ENCODE measurements around the gene C11orf54.
A peak's percentile ranks its signal among the peaks of the same experiment; 100 is the strongest.
"Not testable (repeated sequence)": the region's sequence is repeated elsewhere in the genome, so short reads cannot be mapped to it uniquely, and the experiment has no call there.

DNA sequence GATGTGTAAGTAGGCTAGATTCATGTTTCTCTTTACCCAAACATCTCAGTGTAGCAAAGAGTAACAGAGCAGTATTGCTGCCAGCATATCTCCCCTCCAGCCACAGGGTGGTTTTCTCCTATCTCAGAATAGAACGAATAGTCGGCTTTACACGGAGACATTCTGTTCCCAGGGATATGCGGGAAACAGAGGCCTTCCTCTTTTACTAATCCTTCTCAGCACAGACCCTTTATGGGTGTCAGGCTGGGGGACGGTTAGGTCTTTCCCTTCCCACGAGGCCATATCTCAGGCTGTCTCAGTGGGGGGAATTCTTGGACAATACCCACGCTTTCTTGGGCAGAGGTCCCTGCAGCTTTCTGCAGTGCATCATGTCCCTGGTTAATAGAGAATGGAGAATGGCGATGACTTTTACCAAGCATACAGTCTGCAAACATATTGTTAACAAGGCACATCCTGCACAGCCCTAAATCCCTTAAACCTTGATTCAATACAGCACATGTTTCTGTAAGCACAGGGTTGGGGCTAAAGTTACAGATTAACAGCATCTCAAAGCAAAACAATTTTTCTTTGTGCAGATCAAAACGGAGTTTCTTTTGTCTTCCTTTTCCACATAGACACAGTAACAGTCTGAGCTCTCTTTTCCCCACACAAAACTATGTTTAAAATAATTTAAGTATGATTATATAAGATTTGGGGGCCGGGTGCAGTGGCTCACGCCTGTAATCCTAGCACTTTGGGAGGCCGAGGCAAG, 3.7 kb downstream of the C11orf54 start:
- TF ChIP-seq, protein P1, sequence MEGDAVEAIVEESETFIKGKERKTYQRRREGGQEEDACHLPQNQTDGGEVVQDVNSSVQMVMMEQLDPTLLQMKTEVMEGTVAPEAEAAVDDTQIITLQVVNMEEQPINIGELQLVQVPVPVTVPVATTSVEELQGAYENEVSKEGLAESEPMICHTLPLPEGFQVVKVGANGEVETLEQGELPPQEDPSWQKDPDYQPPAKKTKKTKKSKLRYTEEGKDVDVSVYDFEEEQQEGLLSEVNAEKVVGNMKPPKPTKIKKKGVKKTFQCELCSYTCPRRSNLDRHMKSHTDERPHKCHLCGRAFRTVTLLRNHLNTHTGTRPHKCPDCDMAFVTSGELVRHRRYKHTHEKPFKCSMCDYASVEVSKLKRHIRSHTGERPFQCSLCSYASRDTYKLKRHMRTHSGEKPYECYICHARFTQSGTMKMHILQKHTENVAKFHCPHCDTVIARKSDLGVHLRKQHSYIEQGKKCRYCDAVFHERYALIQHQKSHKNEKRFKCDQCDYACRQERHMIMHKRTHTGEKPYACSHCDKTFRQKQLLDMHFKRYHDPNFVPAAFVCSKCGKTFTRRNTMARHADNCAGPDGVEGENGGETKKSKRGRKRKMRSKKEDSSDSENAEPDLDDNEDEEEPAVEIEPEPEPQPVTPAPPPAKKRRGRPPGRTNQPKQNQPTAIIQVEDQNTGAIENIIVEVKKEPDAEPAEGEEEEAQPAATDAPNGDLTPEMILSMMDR (IDR thresholded peaks at IDR 0.05), result not testable (repeated sequence)
- peak in 1 of 2 donors; percentile 16 for TF ChIP-seq POLR2A (IDR thresholded peaks at IDR 0.05)

Data from adrenal gland (tissue), 5 donors.